Ascending aorta (tissue), 2 donors: ENCODE measurements around the gene GPR62. TPM values are rescaled to one million over a fixed set of nuclear protein-coding genes. Genes with fewer than 3 reads are reported as not detected.
A peak's percentile ranks its signal among the peaks of the same experiment; 100 is the strongest.

Experiments used
- DNase-seq, 2 donors: peaks; one replicate each; pipeline ENCODE4 v3.0.0-alpha.2; 2019; ENCODE audit warnings: low spot score in 2 of 2
- H3K27ac ChIP-seq, 2 donors: fragments of 200-600 bp; sonication (generic); one replicate each; pipeline ENCODE4 v1.5.1; 2016 to 2017; ENCODE audit warnings: mild to moderate bottlenecking in 1 of 2
- H3K27me3 ChIP-seq: fragments of 200-600 bp; sonication (generic); one replicate; pipeline ENCODE4 v1.5.1; 2017
- H3K36me3 ChIP-seq, 2 donors: fragments of 200-600 bp; sonication (generic); one replicate each; pipeline ENCODE4 v1.5.1; 2016
- H3K4me1 ChIP-seq, 2 donors: fragments of 200-600 bp; sonication (generic); one replicate each; pipeline ENCODE4 v1.5.1; 2016 to 2017; ENCODE audit warnings: mild to moderate bottlenecking in 1 of 2
- H3K4me3 ChIP-seq, 2 donors: fragments of 200-600 bp; sonication (generic); one replicate each; pipeline ENCODE4 v1.5.1; 2016 to 2017; ENCODE audit warnings: mild to moderate bottlenecking in 1 of 2
- H3K9me3 ChIP-seq, 2 donors: fragments of 200-600 bp; sonication (generic); one replicate each; pipeline ENCODE4 v1.5.1; 2016
- CTCF ChIP-seq, 3 experiments: fragments of 200-600 bp in 2 of 3; fragments of 450-650 bp in 1 of 3; sonication (generic) in 2 of 3; IDR thresholded peaks; one replicate each; pipeline ENCODE4 v1.5.1; 2016 to 2019; ENCODE audit warnings: antibody characterized with exemption in 3 of 3, mild to moderate bottlenecking in 1 of 3, moderate library complexity in 1 of 3
- intact Hi-C: fragments of 100-400 bp; cut with DNase I; formaldehyde crosslinking; loops from one replicate; pipeline ENCODE4 v1.15.1; 2023
- total RNA-seq: library from RNA; depleted of rRNA; stranded (reverse); fragments of >200 nt; gene quantifications from one replicate; pipeline ENCODE4 v1.1.0, GENCODE V29; 2016

The GPR62 gene
- total RNA-seq, 1 donor from 2014 or later = not detected

DNA sequence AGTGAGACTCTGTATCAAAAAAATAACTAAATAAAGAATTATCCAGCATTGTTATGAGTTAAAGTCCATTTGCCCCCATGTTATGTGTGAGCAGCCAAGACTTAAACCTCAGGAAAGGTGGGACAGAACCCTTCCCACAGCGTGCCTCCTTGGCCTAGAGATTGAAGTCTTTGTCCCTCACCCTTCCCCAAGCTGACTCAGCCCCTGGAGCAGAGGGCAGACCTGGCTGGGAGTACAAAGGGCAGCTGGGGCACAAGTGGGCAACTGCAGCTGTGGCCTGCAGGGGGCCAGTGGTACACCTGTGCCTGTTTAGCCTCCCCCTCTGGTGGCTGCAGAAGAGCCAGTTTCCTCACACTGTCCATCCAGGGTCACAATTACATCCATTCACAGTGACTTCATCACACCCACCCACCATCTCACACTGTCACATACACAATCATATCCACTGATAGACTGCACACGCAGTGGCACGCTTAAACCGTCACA, 27.2 kb downstream of the GPR62 start:
- Histone ChIP-seq H3K27me3 (no peaks in the 10 kb centered on the region), H3K9me3 (no peaks in the 10 kb centered on the region), H3K36me3 (no peaks in the 10 kb centered on the region), H3K4me3 (peak overlapping the region; percentile 77 to 93), H3K27ac (peak overlapping the region; percentile 93 to 97), H3K4me1 (peaks cover 16 to 19% of the 10 kb centered on the region in 2 donors)
- DNase-seq = no peak
- intact Hi-C loops = no loop called here
- peak in 2 of 3 experiments; percentile 12 to 36 for TF ChIP-seq CTCF (IDR thresholded peaks at IDR 0.05)

GRCh38 chr3:51982838-51983577, 27.8 kb downstream of the GPR62 start, which contains the start of gene ACY1:
Gene ACY1, plus strand, starts transcription at chr3:51983535. Its CDS starts 530 bp downstream, at chr3:51984065.
- H3K4me3 ChIP-seq = peak within 1 kb of the TSS; percentile 77 to 93

GRCh38 chr3:51983578-51984268, 28.5 kb downstream of the GPR62 start:
- intact Hi-C loops = loop anchor here (1.0 kb wide), 1 partner anchor 12 kb away; the partner anchor contains the start of gene RPL29
- peaks cover 16 to 19% of the 10 kb centered on the region in 2 donors for H3K4me1 ChIP-seq
- H3K9me3 ChIP-seq = no peaks in the 10 kb centered on the region
- no peak for TF ChIP-seq CTCF (IDR thresholded peaks at IDR 0.05)
- H3K4me3 ChIP-seq = peak overlapping the region; percentile 77 to 93
- H3K27ac ChIP-seq = peak overlapping the region; percentile 93 to 97
- DNase-seq = no peak
- H3K27me3 ChIP-seq = no peaks in the 10 kb centered on the region
- H3K36me3 ChIP-seq = no peaks in the 10 kb centered on the region

More at GRCh38 chr3:51982838-51983577, 27.8 kb downstream of the GPR62 start, which contains the start of gene ACY1:
- Histone ChIP-seq H3K27me3 (no peaks in the 10 kb centered on the region), H3K36me3 (no peaks in the 10 kb centered on the region), H3K4me1 (peaks cover 16 to 19% of the 10 kb centered on the region in 2 donors), H3K9me3 (no peaks in the 10 kb centered on the region), H3K27ac (peak within 1 kb of the TSS; percentile 93 to 97)
- TF ChIP-seq CTCF (IDR thresholded peaks at IDR 0.05) = no peak
- intact Hi-C loops = loop anchor here (1.0 kb wide), 1 partner anchor 12 kb away; the partner anchor contains the start of gene RPL29
- DNase-seq = peak; percentile 44 to 95

DNA sequence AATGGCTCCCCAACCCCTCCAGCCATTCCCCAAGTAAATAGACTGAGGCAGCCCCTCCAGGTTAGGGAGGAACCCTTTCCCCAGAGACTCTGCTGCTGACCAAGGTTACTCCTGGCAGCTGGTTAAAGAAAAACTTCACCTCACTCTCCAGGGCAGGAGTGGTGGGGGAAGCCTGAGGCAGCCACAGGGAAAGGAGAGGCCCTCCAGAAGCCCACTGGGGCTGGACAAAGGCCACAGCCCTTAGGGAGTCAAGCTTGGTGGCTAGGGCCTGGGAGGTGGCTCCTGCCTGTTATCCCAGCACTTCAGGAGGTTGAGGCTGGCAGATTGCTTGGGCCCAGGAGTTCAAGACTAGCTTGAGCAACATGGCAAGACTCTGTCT, 29.1 kb downstream of the GPR62 start:
- Histone ChIP-seq H3K4me3 (no peak overlapping the region), H3K9me3 (no peaks in the 10 kb centered on the region), H3K27me3 (no peaks in the 10 kb centered on the region), H3K4me1 (peaks cover 16 to 24% of the 10 kb centered on the region in 2 donors), H3K36me3 (no peaks in the 10 kb centered on the region), H3K27ac (peak overlapping the region; percentile 93 to 97)
- intact Hi-C loops = no loop called here
- DNase-seq = no peak
- TF ChIP-seq CTCF (IDR thresholded peaks at IDR 0.05) = no peak

DNA sequence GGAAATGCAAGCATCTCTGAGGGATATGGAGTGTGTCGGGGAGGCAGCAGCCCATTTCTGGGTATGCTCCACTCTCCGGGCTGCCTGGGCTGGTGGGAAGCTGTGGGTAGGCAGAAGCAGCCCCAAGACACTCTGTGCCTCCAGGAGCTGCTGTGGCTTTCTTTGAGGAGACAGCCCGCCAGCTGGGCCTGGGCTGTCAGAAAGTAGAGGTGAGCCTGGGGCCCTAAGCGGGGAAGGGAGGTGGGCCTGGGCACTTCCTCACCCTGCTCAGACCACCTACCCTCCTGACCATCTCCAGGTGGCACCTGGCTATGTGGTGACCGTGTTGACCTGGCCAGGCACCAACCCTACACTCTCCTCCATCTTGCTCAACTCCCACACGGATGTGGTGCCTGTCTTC, 29.9 kb downstream of the GPR62 start:
- Histone ChIP-seq H3K4me1 (peaks cover 19 to 31% of the 10 kb centered on the region in 2 donors), H3K4me3 (no peak overlapping the region), H3K27ac (no peak overlapping the region), H3K9me3 (no peaks in the 10 kb centered on the region), H3K27me3 (no peaks in the 10 kb centered on the region), H3K36me3 (no peaks in the 10 kb centered on the region)
- no peak for DNase-seq
- intact Hi-C loops = no loop called here
- no peak for TF ChIP-seq CTCF (IDR thresholded peaks at IDR 0.05)
